Endodermal cell (in vitro differentiated cells): ENCODE measurements around the gene NDUFV3. TPM values are rescaled to one million over a fixed set of nuclear protein-coding genes. Genes with fewer than 3 reads are reported as not detected.
"Not testable (repeated sequence)": the region's sequence is repeated elsewhere in the genome, so short reads cannot be mapped to it uniquely, and the experiment has no call there.

Experiments used
- DNase-seq: peaks from one replicate; pipeline ENCODE4 v3.0.0-alpha.2; 2017
- H3K27ac ChIP-seq: 2 replicates; pipeline ENCODE4 v1.5.1; 2013; ENCODE audit warnings: mild to moderate bottlenecking, low read depth, low read length, moderate library complexity
- H3K27me3 ChIP-seq: 2 replicates; pipeline ENCODE4 v1.6.1; 2013; ENCODE audit warnings: mild to moderate bottlenecking, low read length, moderate library complexity; ENCODE audit not compliant: insufficient read depth, control insufficient read depth, poor library complexity, severe bottlenecking
- H3K36me3 ChIP-seq: 2 replicates; pipeline ENCODE4 v1.7.0; 2013; ENCODE audit warnings: mild to moderate bottlenecking, low read length, moderate library complexity; ENCODE audit not compliant: control insufficient read depth, insufficient read depth
- H3K4me1 ChIP-seq: one replicate; pipeline ENCODE4 v1.7.0; 2013; ENCODE audit warnings: low read length; ENCODE audit not compliant: control insufficient read depth, insufficient read depth
- H3K4me3 ChIP-seq: 2 replicates; pipeline ENCODE4 v1.5.1; 2013; ENCODE audit warnings: mild to moderate bottlenecking, low read length, moderate library complexity
- H3K9ac ChIP-seq: 2 replicates; pipeline ENCODE4 v1.6.1; 2013; ENCODE audit warnings: mild to moderate bottlenecking, low read length, moderate library complexity; ENCODE audit not compliant: poor library complexity, severe bottlenecking; ENCODE audit errors: extremely low read depth
- H3K9me3 ChIP-seq: 2 replicates; pipeline ENCODE4 v1.6.1; 2013; ENCODE audit warnings: mild to moderate bottlenecking, low read length, moderate library complexity; ENCODE audit not compliant: control insufficient read depth
- H3K27ac Mint-ChIP-seq: 2 replicates; pipeline ENCODE4 v1.8.0; 2020; ENCODE audit warnings: mixed read lengths
- H3K27me3 Mint-ChIP-seq: 2 replicates; pipeline ENCODE4 v1.8.0; 2021; ENCODE audit warnings: mild to moderate bottlenecking, mixed read lengths; ENCODE audit not compliant: insufficient read depth
- H3K36me3 Mint-ChIP-seq: 2 replicates; pipeline ENCODE4 v1.8.0; 2020; ENCODE audit warnings: low read depth, mixed read lengths
- H3K4me1 Mint-ChIP-seq: 2 replicates; pipeline ENCODE4 v1.8.0; 2020; ENCODE audit warnings: mixed read lengths
- H3K4me3 Mint-ChIP-seq: 2 replicates; pipeline ENCODE4 v1.8.0; 2020; ENCODE audit warnings: mild to moderate bottlenecking, moderate library complexity, mixed read lengths
- H3K9me3 Mint-ChIP-seq: 2 replicates; pipeline ENCODE4 v1.8.0; 2020; ENCODE audit warnings: mild to moderate bottlenecking, mixed read lengths
- WGBS, 2 experiments: methylation state at CpG; one replicate each; pipeline versions ENCODE4 v1.1.5 to v1.1.7; 2013; ENCODE audit warnings: missing lambda C conversion rate in 2 of 2, mixed read lengths in 1 of 2; ENCODE audit not compliant: insufficient coverage in 1 of 2, insufficient read length in 1 of 2; 5-methylcytosine and 5-hydroxymethylcytosine counted together
- total RNA-seq, 2 donors: library from RNA; stranded (reverse); fragmentation: NEBNext Ultra II Directional in 1 of 2; extraction: Animal tissue kit (Norgen Biotek cat#: 25700) in 1 of 2; gene quantifications; 2 replicates in 1 of 2; 3 replicates in 1 of 2; pipeline ENCODE4 v1.2.1, GENCODE V29; 2021
- TF ChIP-seq, protein P1 (sequence below): fragments of 200-600 bp; sonication (generic); conservative IDR thresholded peaks from 2 replicates; pipeline ENCODE4 v1.5.0; 2021; ENCODE audit warnings: antibody characterized with exemption, mild to moderate bottlenecking

The NDUFV3 gene
- total RNA-seq, 2 donors from 2014 or later, result 25.8 to 27.2 TPM

- Mint-ChIP-seq H3K36me3 (peaks cover 74% of the 10 kb centered on the region), H3K27me3 (no peaks in the 10 kb centered on the region)
- no peak overlapping the region for H3K27ac ChIP-seq
Observed at GRCh38 chr21:42868196-42868595, 24.9 kb upstream of the NDUFV3 start.

GRCh38 chr21:42873096-42873495 lies 20.0 kb upstream of the NDUFV3 start:
- no peak overlapping the region for H3K27ac Mint-ChIP-seq
- TF ChIP-seq, protein P1, sequence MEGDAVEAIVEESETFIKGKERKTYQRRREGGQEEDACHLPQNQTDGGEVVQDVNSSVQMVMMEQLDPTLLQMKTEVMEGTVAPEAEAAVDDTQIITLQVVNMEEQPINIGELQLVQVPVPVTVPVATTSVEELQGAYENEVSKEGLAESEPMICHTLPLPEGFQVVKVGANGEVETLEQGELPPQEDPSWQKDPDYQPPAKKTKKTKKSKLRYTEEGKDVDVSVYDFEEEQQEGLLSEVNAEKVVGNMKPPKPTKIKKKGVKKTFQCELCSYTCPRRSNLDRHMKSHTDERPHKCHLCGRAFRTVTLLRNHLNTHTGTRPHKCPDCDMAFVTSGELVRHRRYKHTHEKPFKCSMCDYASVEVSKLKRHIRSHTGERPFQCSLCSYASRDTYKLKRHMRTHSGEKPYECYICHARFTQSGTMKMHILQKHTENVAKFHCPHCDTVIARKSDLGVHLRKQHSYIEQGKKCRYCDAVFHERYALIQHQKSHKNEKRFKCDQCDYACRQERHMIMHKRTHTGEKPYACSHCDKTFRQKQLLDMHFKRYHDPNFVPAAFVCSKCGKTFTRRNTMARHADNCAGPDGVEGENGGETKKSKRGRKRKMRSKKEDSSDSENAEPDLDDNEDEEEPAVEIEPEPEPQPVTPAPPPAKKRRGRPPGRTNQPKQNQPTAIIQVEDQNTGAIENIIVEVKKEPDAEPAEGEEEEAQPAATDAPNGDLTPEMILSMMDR, result no peak
- Histone ChIP-seq H3K27me3 (no peaks in the 10 kb centered on the region), H3K36me3 (peaks cover 73% of the 10 kb centered on the region), H3K9ac (no peak overlapping the region), H3K4me3 (no peak overlapping the region), H3K4me1 (no peaks in the 10 kb centered on the region), H3K9me3 (no peaks in the 10 kb centered on the region), H3K27ac (no peak overlapping the region)
- H3K27me3 Mint-ChIP-seq, result no peaks in the 10 kb centered on the region
- WGBS, 2 experiments, result 90 to 92% methylated on average over 7 of the region's 7 CpGs
- H3K9me3 Mint-ChIP-seq, result no peaks in the 10 kb centered on the region
- DNase-seq, result no peak
- H3K4me3 Mint-ChIP-seq, result no peak overlapping the region
- peaks cover 68% of the 10 kb centered on the region for H3K36me3 Mint-ChIP-seq
- peaks cover 2% of the 10 kb centered on the region for H3K4me1 Mint-ChIP-seq

More at GRCh38 chr21:42868196-42868595, 24.9 kb upstream of the NDUFV3 start:
- no peaks in the 10 kb centered on the region for H3K9me3 Mint-ChIP-seq
- Histone ChIP-seq H3K4me3 (no peak overlapping the region), H3K27me3 (no peaks in the 10 kb centered on the region), H3K9ac (no peak overlapping the region), H3K36me3 (peaks cover 79% of the 10 kb centered on the region), H3K9me3 (no peaks in the 10 kb centered on the region), H3K4me1 (no peaks in the 10 kb centered on the region)
- TF ChIP-seq, protein P1, result no peak
- H3K4me3 Mint-ChIP-seq, result no peak overlapping the region
- DNase-seq, result no peak
- WGBS, 2 experiments, result 89 to 92% methylated on average over 10 of the region's 10 CpGs
- H3K27ac Mint-ChIP-seq, result peak overlapping the region; percentile 44
- no peaks in the 10 kb centered on the region for H3K4me1 Mint-ChIP-seq

GRCh38 chr21:42875811-42876210 lies 17.3 kb upstream of the NDUFV3 start:
- Mint-ChIP-seq H3K36me3 (peaks cover 43% of the 10 kb centered on the region), H3K4me1 (peaks cover 15% of the 10 kb centered on the region)
- H3K4me3 Mint-ChIP-seq, H3K9me3 Mint-ChIP-seq, H3K27me3 ChIP-seq, H3K27ac ChIP-seq, H3K27ac Mint-ChIP-seq, H3K9ac ChIP-seq, H3K9me3 ChIP-seq, DNase-seq, H3K4me3 ChIP-seq, H3K4me1 ChIP-seq, H3K27me3 Mint-ChIP-seq: not testable (repeated sequence)
- 89 to 95% methylated on average over 5 to 10 of the region's 10 CpGs for WGBS, 2 experiments
- peaks cover 47% of the 10 kb centered on the region for H3K36me3 ChIP-seq

- Mint-ChIP-seq H3K27ac (peak overlapping the region; percentile 96), H3K36me3 (peaks cover 27% of the 10 kb centered on the region), H3K27me3 (no peaks in the 10 kb centered on the region), H3K4me1 (peaks cover 15% of the 10 kb centered on the region), H3K9me3 (no peaks in the 10 kb centered on the region), H3K4me3 (peak overlapping the region; percentile 89)
- Histone ChIP-seq H3K9me3 (no peaks in the 10 kb centered on the region), H3K4me1 (no peaks in the 10 kb centered on the region), H3K27ac (peak overlapping the region; percentile 92), H3K27me3 (no peaks in the 10 kb centered on the region), H3K4me3 (peak overlapping the region; percentile 100), H3K9ac (peak overlapping the region; percentile 89), H3K36me3 (peaks cover 24% of the 10 kb centered on the region)
- WGBS, 2 experiments, result 1 to 4% methylated on average over 3 to 15 of the region's 15 CpGs
- TF ChIP-seq, protein P1, result no peak
- DNase-seq, result no peak
Observed at GRCh38 chr21:42878678-42878992, 14.5 kb upstream of the NDUFV3 start.
